NCI-H2196 treated with DMSO at 0.1 percent for 48 hours (cell line): ENCODE data around the gene LRRC56.

Experiments used
- DNase-seq: peaks from one replicate; lab custom pipeline; 2025; ENCODE audit not compliant: unreplicated experiment; lab: John Stamatoyannopoulos, UW

Gene LRRC56

DNA sequence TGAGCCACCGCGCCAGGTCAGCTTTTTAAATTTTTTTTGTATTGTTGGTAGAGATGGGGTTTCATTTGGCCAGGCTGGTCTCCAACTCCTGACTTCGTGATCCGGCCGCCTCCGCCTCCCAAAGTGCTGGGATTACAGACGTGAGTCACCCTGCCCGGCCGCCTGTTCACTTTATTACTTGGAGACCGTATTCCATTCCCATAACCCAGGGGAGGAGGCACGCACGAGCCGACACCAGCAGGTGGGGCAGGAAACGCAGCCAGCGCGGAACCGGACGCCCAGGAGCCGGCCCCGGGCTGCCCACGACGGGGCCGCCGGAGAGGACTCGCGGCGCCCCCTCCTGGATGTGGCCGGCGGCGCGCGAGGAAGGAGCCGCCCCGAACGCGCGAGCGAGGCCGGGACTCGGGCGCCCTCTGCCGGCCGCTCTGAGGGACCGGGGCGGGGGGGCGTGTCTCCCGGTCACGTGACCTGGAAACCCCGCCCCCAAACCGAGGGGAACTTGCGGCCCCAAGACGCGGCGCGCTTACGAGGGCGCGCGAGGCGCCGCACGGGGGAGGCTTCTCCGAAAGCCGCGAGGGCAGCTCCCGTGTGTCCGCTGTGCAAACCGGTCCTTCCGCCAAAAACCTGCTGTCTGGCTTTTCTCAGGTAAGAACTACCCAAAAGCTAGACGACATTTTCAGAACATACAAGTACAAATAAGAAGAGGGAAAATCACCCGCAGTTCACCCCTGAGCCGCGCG lies 18.7 kb upstream of the LRRC56 start:
- no peak for DNase-seq

DNA sequence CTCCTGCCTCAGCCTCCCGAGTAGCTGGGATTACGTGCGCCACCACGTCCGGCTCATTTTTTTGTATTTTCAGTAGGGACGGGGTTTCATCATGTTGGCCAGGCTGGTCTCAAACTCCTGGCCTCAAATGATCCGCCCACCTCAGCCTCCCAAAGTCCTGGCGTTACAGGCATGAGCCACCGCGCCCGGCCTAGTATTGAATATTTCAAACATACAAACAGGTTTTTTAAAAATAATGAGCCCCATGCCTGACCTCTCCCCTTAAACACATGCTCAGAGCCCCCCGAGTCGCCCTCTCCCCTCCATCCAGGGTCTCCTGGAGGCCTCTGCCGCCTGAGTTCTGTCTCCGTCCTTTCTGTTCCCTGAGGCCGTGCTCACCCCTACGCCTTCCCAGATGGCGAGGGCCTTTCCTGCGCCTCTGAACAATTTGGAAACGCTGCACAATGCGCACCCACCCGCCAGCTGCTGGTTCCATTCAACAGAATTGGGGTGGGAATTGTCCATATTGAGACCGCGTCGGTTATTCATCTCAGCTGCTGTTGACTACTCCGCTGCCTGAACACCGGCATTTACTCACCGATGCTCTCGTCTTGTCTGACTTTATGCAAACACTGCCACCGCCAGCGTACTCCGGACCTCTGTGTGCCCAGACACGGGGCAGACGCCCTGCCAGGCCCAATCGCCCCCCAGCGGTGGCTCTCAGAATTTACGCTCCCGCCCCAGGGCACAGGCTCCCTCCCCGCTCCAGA lies 16.7 kb upstream of the LRRC56 start:
- no peak for DNase-seq

DNA sequence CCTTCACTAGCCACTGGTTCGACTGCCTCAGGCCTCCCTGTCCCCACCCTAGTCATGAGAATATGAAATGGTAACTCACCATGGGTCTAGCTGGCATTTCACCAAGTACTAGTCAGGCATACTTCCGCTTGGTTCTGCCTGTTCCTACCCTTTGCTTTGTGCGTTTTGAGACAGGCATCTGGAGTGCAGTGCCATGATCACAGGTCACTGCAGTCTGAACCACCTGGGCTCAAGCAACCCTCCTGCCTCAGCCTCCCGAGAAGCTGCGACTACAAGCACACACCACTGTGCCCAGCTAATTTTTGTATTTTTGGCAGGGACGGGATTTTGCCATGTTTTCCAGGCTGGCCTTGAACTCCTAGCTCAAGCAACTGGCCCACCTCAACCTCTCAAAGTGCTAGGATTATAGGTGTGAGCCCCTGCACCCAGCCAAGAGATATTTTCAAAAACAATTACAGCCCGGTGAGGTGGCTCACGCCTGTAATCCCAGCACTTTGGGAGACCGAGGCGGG lies 16.1 kb upstream of the LRRC56 start:
- no peak for DNase-seq

DNA sequence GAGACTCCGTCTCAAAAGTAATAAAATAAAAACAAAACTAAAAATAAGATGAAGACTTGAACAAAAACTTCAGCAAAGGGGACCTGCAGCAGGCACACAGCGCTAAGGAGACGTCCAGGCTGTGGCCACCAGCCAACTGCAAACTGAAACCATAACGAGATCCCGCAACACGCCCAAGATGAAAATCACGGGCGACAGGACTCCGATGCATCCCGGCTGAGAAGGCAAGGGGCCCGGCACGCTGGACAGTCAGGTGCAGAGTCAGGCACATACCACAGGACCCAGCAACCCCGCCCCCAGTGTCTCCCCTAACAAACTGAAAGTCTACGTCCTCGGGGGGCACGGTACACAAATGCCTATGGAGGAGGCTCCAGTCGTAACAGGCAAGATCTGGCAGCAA lies 11.1 kb upstream of the LRRC56 start:
- DNase-seq: no peak

DNA sequence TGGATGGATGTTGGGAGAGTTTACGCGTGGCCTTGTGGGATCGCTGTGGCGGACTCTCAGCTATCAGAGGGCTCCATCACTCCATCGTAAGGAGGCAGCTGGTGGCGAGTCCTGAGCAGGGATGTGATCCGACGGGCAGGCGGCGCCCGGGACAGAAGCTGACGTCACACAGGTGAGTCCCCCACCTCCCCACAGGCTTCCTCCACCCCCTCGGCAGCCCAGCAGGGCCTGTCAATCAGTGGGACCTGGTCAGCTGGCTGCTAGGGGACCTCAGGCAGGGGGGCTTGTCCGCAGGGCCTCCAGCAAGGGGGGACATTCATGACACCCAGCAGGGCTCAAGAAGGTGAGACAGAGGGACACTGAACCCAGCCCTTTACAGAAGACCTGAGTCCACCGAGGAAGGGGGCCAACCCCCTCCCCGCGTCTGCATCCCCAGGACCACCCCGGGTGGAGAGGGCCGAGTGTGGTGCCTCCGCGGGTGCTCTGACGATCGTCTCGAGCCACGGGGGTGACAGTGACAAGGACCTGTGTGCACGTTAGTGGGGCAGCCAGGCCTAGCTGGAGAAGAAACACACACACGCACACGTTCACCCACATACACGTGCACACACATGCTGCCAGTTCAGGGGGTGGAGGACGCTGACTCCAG lies 9.0 kb upstream of the LRRC56 start:
- DNase-seq: no peak

DNA sequence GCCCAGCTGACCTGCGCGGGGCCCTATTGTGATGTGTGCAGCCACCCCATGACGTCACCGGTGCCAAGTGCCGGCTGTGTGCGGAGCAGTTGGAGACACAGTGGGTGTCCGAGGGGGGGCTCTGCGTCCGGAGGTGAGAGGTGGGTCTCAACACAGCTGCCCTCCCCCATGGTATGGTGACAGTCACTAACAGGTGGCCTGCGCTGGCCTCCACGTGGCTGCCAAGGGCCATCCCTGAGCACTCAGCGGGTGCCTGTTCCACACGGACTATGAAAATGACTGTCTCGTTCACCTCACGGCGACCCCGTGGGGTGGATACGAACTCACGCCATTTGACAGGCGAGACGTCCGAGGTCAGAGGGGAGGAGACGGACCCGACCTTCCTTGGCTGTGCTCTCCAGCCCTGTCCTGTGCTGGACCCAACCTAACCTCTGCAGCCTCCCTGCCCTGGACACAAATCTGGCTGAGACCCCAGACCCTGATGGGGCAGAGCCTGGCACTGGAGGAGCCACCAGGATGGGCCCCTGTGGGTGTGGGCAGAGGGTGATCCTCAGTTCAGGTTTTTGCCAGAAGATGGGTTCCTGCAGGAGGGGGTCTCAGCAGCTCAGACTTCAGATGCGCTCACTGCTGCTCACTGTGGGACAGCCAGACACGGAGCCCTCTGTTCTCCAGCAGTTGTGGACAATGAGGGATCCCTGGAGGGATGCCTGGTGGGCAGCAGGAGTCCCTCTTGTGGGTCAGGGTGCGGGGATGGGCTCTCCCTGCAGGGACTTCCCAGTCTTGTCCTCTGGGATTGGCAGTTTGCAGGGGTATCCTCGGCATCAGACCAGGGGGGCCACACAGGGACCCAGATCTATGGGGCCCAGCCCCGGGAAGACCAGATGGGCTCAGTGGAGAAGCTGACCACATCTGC lies 8.3 kb upstream of the LRRC56 start:
- DNase-seq: no peak

DNA sequence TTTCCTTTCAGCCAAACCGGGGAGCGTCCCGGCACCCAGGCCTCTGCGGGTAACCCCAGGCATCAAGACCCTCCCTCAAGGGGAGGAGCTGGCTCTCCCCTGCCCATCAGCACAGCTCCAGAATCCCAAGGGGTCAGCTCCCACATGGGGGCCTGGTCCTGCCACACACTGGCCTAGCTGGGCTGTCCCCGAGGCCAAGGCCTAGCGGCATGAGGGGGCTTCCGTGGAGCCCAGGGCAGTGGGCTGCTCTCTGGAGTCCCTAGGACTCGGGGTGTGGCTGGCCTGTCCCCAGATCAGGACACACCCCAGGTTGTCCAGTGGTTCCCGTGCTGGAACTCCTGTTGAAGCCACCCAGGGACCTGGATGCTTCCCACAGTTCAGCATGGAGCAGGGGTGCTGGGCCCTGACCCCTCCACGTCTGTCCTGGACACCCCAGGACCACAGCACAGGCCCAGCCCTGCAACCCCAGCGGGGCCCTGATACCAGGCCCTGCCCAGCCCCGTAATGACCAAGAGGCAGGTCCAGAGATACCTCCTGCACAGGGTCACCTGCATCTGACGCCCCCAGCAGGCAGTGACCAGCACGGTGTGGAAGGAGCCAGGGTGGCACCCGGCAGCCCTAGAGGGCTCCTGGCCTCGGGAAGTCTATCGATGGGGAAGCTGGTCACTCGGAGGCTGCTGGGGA lies 7.5 kb upstream of the LRRC56 start:
- no peak for DNase-seq

DNA sequence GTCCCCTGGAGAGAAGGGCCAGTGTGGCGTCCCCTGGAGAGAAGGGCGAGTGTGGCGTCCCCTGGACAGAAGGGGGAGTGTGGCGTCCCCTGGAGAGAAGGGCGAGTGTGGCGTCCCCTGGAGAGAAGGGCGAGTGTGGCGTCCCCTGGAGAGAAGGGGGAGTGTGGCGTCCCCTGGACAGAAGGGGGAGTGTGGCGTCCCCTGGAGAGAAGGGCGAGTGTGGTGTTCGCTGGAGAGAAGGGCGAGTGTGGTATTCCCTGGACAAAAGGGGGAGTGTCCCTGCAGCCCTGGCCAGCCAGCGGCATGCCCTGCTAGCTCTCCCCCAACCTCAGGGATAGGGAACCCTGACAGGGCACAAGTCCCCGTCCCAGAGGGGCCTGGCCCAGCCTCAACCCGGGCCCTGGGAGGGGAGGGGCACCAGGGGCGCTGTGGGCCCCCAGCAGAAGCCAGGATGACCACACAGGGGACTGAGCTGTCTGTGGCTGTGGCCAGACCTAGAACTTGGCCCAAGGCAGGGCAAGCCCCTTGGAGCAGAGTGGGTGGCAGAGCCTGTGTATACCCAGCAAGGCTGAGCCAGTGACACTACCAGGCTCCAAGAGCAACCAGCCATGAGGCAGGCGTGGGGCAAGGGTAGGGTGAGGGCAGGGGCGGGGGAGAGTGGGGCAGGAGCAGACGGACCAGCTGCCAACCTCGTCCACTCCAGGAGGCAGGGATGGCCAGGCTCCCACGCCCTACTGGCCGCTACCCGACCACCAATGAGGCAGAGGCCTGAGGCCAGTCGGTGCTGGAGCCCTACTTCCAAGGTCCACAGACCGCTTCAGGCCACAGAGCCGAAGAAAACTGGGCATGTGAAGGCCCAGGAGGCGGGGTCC lies 6.1 kb upstream of the LRRC56 start:
- no peak for DNase-seq

DNA sequence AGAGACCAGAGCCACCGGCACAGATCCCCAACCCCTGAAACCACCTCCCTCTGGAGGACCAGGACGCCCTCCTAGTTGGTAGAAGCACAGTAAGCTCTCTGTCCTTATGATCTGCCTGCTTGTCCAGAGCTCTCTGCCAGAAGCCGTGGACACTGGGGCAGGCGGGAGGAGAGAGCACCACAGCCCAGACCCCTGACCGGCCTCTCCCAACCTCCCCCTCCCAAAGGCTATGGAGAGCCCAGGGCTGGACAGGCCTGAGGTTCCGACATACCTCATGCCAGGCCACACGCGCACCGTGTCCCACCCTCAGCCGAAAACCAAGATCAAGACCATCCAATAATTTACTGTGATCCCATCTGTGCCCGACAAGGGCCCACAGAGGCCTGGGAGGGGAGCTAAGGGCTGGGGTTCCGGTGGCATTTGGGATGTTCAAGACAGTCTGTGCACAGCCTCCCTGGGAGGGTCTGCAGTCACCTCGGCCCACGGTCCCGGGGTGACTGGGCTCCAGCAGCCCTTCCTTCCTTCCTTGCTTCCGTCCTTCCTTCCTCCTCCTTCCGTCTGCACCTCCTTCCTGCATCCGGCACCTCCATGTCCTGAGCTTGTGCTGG lies 5.3 kb upstream of the LRRC56 start:
- DNase-seq: no peak

DNA sequence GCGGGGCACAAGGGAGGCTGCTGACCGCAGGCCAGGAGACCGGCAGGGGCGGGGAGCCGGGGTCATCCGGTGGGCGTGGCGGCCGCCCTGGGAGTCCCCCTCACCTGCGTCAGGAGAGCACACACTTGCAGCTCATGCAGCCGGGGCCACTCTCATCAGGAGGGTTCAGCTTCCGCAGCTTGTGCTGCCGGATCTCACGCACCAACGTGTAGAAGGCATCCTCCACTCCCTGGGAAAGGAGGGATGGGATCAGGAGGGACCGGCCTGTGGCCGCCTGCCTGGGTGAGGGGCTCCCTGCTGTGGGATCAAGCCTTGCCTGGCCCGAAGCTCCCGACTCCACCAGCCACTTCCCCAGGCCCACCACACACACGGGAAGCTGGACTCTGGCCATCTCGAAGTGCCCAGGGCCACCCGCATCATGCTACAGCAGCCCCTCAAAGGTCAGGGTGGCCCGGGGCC lies 4.8 kb upstream of the LRRC56 start:
- DNase-seq: no peak

DNA sequence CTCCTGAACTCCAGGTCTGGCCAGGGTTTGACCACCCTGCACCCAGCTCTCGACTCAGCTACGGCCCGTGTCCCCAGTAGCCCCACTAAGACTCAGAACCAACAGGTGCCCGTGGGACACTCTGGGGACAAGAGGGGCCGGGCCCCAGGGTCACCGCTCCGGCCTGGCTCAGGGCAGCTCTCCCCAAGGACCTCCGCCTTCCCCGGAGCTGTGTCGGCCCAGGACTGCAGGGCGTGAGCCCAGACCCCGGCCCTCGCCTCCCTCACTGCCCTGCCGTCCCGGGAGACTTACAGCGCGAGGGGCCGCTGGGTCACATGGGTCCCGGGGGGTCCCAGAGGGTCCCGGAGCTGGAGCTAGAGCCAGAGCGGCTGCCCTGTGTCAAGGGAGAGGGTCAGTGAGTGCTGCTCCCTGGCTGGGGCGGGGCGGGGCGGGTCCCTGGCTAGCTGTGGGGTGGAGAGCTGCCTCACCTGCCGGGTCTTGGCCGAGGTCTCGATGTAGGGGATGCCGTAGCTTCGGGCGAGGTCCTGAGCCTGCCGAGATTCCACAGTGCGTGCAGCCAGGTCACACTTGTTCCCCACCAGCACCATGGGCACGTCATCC lies 4.2 kb upstream of the LRRC56 start:
- no peak for DNase-seq

DNA sequence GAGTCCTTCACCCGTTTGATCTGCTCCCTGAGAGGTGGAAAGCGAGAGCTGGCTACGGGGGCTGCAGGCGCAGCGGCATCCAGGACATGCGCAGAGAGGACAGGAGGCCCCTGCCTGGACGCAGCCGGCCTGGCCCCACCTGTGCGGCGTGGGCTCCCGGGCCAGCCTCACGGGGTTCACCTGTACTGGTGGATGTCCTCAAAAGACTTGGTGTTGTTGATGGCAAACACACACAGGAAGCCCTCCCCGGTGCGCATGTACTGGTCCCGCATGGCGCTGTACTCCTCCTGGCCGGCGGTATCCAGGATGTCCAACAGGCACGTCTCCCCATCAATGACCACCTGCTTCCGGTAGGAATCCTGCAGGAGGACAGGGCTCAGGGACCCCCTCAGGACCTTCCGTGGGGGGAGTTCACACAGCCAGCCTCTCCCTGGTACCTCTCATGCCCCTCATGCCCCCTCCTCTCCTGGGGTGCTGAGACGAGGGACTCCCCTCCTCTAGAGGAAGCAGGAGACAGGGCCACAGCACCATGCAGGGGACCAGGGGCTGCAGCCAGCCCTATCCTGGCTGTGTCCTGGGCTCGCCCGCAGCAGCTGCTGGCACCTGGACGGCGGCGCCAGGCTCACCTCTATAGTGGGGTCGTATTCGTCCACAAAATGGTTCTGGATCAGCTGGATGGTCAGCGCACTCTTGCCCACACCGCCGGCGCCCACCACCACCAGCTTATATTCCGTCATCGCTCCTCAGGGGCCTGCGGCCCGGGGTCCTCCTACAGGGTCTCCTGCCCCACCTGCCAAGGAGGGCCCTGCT lies 3.5 kb upstream of the LRRC56 start:
- DNase-seq: no peak

DNA sequence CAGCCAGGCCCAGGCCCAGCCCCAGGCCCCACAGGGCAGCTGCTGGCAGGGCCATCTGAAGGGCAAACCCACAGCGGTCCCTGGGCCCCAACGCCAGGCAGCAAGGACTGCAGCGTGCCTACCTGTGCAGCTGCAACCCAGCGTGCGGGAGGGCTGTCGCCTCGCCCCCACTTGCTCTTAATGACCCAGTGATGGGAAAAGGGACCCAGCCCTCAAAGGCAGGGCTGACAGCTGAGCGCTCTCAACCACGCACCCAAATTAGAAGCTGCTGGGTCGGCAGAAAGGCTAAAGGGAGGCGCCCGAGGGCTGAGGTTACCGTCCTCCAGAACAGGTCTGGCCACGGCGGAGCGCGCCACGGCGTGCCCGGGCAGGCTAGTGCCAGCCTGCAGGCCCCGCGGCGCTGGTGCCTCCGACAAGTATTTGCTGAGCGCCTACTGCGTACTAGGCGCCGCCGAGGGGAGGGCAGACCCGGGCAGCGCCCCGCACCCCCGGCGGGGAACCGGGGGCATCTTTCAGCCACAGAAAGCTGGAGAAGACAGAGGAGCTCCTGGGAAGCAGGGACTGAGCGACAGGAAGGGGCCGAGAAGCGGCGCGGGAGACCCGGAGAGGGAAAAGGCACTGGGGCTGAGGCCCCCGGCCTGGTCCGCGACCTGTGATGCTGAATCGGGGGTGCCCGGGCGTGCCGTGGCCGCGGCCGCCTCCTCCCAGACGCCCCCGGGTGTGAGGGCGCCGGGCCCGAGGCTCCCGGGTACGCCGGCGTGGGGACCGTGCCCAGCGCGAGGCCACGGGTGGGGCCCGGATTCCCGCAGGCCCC lies 2.7 kb upstream of the LRRC56 start:
- DNase-seq: no peak

DNA sequence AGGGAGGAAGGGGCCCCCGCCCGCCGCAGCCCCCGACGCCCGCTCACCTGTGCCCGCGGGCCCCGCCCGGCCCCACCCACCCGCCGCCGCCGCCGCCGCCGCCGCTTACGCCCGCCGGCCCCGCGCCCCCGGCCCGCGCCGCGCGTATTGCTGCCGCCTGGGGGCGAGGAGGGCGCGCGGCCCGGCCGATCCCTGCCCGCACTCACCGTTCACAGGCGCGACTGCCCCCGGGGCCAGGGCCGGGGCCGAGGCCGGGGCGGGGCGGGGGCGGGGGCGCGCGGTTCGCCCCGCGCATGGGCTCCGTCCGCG lies 2.2 kb upstream of the LRRC56 start:
- no peak for DNase-seq

DNA sequence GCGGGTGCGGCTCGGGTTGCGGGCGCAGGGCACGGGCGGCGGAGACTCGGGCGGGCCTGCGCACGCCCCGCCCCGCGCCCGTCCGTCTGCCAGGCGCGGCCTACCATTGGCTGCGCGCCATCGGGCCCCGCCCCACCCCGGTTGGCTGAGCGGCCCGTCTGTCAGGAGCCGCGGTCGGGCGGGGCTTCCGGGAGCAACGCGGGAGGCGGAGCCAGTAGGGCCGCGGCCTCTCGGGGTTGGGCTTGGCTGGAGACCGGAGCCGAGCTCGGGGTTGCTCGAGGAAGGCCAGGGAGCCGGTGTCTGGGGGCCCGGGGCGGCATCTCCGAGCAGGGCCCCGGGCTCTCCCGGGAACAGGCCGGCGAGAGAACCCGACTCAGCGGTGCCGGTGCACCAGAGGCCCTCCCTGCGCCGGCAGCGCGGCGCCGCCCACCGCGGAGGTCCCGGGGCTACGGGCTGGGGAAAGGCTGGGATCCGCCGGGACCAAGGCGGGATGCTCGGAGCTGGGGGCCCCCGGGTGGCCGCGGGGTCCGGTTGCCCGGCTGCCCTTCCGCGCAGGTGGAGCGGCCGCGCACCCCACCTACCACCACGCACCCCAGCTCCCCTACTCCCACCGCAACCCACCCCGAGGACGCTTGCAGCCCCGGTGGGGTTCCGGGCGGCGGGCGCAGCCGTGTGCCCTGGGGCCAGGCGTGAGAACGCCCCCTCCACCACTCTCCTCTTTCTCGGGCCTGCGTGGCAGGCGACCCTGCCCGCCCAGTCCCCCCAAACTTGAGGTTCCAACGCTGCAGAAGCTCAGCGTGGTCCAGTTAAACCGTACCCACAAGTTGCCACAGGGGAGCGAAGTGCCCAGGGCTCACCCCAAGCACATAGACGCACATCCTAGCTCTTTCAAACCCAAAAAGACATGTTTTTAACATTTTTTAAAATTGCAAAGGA lies 1.5 kb upstream of the LRRC56 start, which contains the start of gene HRAS:
Gene HRAS, minus strand, starts transcription at position 58 of the 936 bp plus-strand sequence.
- peak; percentile 92 for DNase-seq
